GM10248 (cell line): Measurements from ENCODE around the gene DENND1B.

ENCODE experiments used
- CTCF ChIA-PET: fragments of 300-600 bp; sonication (Branson Sonifier 250); formaldehyde crosslinking; extraction: SDS; loops from one replicate; lab custom pipeline; 2021; ENCODE audit warnings: antibody characterized with exemption; lab: Yijun Ruan, JAX
- POLR2A ChIA-PET: fragments of 350-650 bp; sonication (Branson Sonifier 250); formaldehyde crosslinking; extraction: SDS; loops from one replicate; lab custom pipeline; 2020; ENCODE audit warnings: antibody characterized with exemption; lab: Yijun Ruan, JAX
- DNase-seq: peaks from one replicate; pipeline ENCODE4 v3.0.0; 2012; ENCODE audit errors: extremely low spot score
- CTCF ChIP-seq: IDR thresholded peaks from 2 replicates; pipeline ENCODE4 v1.5.1; 2012; ENCODE audit warnings: mild to moderate bottlenecking, low read depth; ENCODE audit errors: extremely low read depth, missing control alignments, control extremely low read depth

Gene DENND1B

GRCh38 chr1:197659171-197659570, 116.1 kb downstream of the DENND1B start:
- POLR2A ChIA-PET, result no interaction called here
- CTCF ChIA-PET, result interaction anchor here (1.6 kb wide), 1 partner anchor 12 kb away, joined by 3 read pairs; no protein-coding TSS in a partner anchor
- no peak for TF ChIP-seq CTCF
- no peak for DNase-seq

- DNase-seq, result no peak
- ChIA-PET POLR2A (no interaction called here), CTCF (interaction anchor here (1.6 to 4.6 kb wide), 2 partner anchors 10 to 14 kb away, joined by 3 to 23 read pairs; no protein-coding TSS in a partner anchor)
- no peak for TF ChIP-seq CTCF
Measured at GRCh38 chr1:197649188-197649587, 126.1 kb downstream of the DENND1B start.

GRCh38 chr1:197638316-197638715, 137.0 kb downstream of the DENND1B start:
- no peak for DNase-seq
- TF ChIP-seq CTCF, result no peak
- CTCF ChIA-PET, result interaction anchor here (3.7 kb wide), 1 partner anchor 10 kb away, joined by 23 read pairs; no protein-coding TSS in a partner anchor
- POLR2A ChIA-PET, result interaction anchor here (0.6 kb wide), 1 partner anchor 67 kb away, joined by 3 read pairs; no protein-coding TSS in a partner anchor

- no peak for TF ChIP-seq CTCF
- no peak for DNase-seq
- ChIA-PET POLR2A (no interaction called here), CTCF (interaction anchor here (0.9 kb wide), 1 partner anchor 10 kb away, joined by 4 read pairs; no protein-coding TSS in a partner anchor)
Measured at GRCh38 chr1:197637406-197637805, 137.9 kb downstream of the DENND1B start.

GRCh38 chr1:197633447-197634078, 141.7 kb downstream of the DENND1B start:
- POLR2A ChIA-PET, result no interaction called here
- no peak for TF ChIP-seq CTCF
- DNase-seq, result no peak
- CTCF ChIA-PET, result interaction anchor here (1.4 kb wide), 1 partner anchor 95 kb away, joined by 3 read pairs; no protein-coding TSS in a partner anchor

GRCh38 chr1:197632651-197633050, 142.6 kb downstream of the DENND1B start:
- no peak for TF ChIP-seq CTCF
- no peak for DNase-seq
- CTCF ChIA-PET, result interaction anchor here (1.4 kb wide), 1 partner anchor 94 kb away, joined by 3 read pairs; no protein-coding TSS in a partner anchor
- POLR2A ChIA-PET, result no interaction called here
